ENCODE measurements around the gene CNKSR3.
"Not testable (repeated sequence)": the region's sequence is repeated elsewhere in the genome, so short reads cannot be mapped to it uniquely, and the experiment has no call there.

The CNKSR3 gene

GRCh38 chr6:154526996-154527395 is 16.5 kb upstream of the CNKSR3 start:
- no peak for DNase-seq

GRCh38 chr6:154522576-154522975 is 12.1 kb upstream of the CNKSR3 start:
- DNase-seq, result no peak

DNA sequence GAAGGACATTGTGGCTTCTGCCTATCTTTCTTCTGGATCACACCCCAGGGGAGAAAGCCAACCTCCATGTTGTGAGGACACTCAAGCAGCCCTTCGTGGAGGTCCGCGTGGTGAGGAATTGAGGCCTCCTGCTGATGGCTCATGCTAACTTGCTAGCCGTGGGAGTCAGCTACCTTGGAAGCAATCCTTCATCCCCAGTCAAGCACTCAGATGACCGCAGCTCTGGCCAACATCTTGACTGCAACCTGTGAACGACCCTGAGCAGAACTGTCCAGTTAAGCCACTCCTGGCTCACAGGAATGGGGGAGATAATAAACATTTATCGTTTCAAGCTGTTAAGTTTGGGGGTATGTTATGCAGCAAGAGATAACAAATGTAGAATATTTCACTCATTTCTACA is 10.9 kb upstream of the CNKSR3 start:
- no peak for DNase-seq

GRCh38 chr6:154520280-154520679 is 9.8 kb upstream of the CNKSR3 start:
- no peak for DNase-seq

DNA sequence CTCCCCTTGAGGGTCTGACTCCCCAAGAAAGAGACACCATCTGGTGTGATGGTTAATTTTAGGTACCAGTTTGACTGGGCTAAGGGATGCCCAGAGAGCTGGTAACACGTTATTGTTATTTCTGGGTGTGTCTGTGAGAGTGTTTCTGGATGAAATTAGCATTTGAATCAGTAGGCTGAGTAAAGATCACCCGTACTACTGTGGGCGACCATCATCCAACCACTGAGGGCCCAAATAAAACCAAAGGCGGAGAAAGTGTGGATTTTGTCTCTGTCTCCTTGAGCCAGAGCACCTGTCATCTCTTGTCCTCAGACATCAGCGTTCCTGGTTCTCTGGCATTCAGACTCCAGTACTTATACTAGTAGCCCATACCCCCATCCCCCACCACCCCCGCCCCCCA is 7.9 kb upstream of the CNKSR3 start:
- no peak for DNase-seq

DNA sequence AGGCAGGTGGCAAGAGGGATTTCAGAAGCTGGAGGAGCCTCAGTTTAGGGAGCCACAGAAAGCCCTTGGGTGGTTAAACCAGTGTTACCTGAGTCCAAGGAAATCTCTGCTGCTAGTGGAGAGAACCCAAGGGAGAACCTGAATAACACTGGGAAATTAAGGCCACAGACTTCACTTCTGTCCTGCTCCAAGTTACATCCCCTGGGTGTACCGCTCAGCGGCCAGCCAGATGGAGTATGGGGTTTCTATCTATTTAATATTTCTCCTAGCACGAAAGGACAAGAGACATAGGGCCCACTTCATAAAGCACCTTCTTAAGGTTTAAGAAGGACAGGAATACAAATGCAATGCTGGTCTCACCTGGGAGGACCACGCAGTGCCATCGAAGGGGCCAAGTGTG is 5.8 kb upstream of the CNKSR3 start:
- DNase-seq, result no peak

- DNase-seq, result no peak
These were observed 5.3 kb upstream of the CNKSR3 start for GRCh38 chr6:154515826-154516225.

DNA sequence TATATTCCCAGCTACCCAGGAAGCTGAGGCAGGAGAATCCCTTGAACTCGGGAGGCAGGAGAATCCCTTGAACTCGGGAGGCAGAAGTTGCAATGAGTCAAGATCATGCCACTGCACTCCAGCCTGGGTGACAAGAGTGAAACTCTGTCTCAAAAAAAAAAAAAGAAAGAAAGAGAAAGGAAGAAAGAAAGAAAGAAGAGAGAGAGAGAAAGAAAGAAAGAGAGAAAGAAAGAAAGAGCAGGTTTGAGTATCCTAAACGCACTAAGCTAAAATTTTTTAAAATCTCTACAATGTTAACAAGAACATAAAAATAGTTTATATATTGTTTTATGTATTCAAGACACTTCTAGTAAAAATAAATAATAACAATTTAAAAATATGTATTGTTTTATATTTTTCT is 4.6 kb upstream of the CNKSR3 start:
- not testable (repeated sequence) for DNase-seq

DNA sequence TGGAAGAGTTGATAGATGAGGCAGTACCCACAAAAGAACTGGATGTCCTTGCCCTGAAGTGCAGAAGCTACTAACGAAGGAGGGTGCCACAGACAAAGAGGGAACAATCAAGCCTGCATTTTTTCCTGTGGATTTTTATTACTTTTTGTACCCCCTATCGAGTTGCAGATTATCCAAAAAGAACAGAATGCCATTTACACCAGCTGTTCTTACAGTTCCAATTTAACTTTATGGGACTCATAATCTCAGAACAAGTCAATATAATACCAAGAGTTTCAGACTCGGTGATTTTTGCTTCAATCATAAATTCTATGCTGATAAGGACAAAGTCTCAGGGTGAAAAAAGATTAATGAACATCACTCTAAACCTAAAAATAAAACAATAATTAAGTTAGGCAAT is 4.0 kb upstream of the CNKSR3 start:
- no peak for DNase-seq

DNA sequence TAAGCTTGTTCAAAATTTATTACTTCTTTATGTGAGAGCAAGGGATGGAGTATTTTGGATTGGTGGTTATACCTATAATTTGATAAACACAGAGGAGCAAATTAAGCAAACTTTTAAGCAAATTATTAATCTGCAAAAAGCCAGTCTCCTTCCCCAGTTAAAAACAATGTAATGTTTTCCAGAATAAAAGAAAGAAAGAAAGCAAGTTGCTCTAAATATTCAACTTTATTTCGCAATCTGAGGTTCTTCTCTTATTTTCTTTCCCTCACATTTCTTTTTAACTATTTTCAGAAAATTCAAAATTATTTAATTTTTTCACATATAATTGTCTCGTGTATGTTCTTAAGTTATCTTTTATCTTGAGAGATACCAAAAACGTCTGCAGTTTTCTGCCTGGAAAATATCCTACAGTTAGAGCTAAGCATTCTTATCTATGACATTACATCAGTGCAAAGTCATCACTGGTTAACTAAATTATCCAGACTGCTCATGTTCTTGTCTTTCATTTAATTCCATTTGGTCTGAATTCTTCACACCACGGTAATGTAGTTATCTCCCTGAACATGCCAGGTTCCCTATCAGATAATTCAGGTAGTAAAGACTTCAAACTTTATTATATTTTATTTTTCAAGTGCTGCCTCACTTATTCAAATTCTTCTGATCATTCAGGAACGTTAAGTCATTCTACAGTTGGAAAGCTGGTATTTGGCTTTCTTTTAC is 3.3 kb upstream of the CNKSR3 start:
- DNase-seq, result no peak

DNA sequence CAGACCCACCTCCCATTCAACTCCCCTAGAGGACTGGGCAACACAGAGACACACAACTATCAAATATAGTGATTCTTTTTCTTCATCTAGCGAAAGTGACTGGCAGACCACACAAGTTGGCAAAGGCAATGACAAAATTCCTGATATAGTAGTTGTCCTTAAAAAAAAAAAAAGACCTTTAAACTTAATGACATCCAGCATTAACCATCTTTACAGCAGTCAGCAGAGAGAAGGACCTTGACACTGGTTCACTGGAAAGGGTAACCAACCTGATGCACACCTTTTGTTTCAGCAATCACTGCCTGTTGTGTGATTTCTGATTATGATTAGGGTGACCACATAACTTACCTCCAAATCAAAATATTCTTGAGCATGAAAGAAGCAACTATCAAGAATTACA is 1.7 kb upstream of the CNKSR3 start:
- DNase-seq, result no peak

- no peak for DNase-seq
These were observed 1.3 kb upstream of the CNKSR3 start for GRCh38 chr6:154511791-154512190.

GRCh38 chr6:154509421-154510143 is 903 bp downstream of the CNKSR3 start:
- peak; percentile 18 for DNase-seq

DNA sequence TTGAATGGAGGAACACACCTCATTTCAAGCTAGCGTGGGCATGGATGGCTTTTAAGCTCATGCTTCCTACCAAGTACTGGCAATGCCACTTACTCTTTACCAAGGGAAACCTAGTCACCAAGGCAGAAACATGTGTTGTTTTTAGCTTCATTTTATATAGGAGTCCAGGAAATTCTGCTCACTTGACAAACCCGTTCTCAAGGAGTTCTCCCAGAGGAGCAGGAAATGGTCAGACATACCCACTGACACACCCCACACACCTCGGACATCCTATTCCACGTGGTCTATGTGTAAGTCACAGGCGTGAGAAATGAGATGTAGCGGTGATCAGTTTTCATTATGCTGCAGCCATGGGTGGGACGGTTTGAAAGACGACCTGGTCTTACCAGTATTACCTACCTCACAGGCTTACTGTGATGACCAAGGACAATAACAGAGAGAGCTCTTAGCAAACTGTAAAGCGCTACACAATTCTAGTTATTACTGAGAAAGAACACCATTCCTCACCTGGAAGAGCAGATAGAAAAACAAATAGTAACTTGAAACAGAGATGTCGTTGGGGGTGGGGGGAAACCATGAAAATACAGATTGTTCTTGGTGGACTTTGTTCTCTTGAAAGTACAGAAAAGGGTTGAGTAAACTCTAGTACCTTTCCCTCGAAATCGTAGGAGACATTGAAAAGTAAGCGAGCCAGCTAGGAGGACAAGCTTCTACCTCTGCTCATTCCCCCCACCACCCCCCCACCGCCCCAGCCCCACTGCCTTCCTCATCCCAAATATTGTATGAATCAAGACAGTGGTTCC is 1.7 kb downstream of the CNKSR3 start:
- no peak for DNase-seq

GRCh38 chr6:154506991-154507898 is 3.2 kb downstream of the CNKSR3 start:
- DNase-seq, result no peak

DNA sequence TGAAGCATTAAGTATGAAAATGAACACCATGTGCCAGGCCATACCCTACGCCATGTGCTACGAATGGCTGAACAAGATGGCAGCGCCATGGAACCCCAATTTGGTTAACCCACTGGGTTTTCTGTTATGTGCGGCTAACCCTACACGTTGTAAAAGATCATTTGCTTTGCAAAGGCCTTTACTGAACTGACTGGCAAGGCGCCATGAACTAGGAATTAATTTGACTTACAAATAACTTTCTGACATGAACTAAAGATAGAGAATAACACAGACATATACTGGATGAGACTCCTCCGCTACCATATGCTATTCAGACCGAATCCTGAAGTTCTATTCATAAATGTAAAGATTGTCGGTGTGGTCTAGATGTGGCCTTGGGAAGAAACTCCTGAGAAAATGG is 3.9 kb downstream of the CNKSR3 start:
- no peak for DNase-seq

DNA sequence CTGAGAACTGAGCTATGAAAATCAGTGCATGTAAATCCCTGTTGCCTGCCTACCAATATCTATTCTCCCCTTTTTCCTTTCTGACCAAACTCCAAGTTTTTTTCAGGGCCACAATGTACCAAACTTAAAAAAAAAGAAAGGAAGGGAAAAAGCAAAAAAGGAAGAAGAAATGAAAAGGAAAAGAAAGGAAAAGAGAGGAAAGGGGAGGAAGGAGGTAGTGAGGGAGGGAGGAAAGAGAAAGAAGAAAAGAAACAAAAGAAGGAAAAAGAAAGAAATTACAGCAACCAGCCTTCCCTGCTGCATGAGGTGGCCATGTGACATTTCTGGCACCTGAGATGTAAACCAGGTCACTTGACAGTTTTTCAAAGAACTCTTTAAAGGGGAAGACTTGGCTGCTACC is 4.4 kb downstream of the CNKSR3 start:
- no peak for DNase-seq

- no peak for DNase-seq
These were observed 5.5 kb downstream of the CNKSR3 start for GRCh38 chr6:154504865-154505449.

- no peak for DNase-seq
These were observed 6.4 kb downstream of the CNKSR3 start for GRCh38 chr6:154504102-154504501.

GRCh38 chr6:154503658-154504057 is 6.8 kb downstream of the CNKSR3 start:
- DNase-seq, result peak; percentile 21

GRCh38 chr6:154502553-154502952 is 7.9 kb downstream of the CNKSR3 start:
- DNase-seq, result no peak

DNA sequence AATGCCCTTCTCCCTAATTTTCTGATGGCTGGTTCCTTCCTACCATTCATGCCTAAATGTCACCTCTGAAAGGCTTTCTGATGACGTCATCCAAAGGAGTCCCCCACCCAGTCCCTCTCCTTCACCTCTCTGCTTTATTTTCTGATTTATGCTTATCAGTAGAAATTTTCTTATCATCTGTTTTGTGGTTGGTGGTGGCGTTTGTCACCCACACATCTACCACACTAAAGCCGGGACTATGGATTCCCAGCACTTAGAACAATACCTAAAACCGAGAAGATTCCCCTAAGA is 9.0 kb downstream of the CNKSR3 start:
- DNase-seq, result no peak
